ENCODE data around the gene MYH7.

DNA sequence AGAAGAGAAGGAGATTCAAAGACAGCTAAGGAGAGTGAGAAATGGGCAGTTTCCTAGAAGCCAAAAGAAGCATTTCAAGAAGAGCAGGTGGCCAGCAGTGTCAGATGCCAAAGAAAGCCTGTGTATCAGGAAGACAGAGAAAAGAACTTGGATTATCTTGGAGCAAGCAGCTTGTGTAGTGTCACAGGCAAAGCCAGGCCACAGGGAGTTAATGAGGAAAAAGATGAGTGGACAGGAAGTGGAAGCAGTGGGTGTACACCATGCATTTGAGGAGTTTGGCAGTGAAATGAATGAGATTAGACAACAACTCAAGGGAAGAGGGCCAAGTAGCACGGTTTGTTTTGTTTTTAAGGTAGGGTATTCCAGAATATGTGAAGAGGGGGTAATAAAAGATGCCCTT, 5.6 kb upstream of the MYH7 start:
- TF ChIP-seq GATA3 (IDR thresholded peaks at IDR 0.05; ENCODE audit: low read depth, low read length) (no peak), GATA2 (IDR thresholded peaks at IDR 0.05; ENCODE audit: low read depth, low read length) (no peak)

Data from SH-SY5Y (cell line).